ENCODE data around the gene DRC3.

DNA sequence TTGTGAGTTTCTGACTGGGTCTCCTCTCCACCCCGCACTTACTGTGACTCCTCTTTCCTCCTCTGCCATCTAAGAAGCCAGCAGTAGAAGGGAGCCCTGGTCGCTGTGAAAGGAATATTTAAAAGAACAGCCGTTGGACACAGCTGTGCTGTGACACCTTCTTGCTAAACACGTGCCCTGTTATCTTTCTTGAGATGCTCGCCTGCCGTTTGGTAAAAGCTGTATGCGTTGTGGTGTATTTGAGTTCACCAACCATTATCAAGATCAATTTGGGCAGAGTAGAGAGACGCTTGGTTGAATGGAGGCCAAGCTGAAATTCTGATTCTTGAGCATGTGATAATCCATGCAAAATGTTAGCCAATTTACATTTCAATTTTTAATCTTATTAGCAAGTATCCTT lies 70.3 kb downstream of the DRC3 start:
- TF ChIP-seq EP300 (IDR thresholded peaks at IDR 0.05), result no peak
- TF ChIP-seq, protein P1, sequence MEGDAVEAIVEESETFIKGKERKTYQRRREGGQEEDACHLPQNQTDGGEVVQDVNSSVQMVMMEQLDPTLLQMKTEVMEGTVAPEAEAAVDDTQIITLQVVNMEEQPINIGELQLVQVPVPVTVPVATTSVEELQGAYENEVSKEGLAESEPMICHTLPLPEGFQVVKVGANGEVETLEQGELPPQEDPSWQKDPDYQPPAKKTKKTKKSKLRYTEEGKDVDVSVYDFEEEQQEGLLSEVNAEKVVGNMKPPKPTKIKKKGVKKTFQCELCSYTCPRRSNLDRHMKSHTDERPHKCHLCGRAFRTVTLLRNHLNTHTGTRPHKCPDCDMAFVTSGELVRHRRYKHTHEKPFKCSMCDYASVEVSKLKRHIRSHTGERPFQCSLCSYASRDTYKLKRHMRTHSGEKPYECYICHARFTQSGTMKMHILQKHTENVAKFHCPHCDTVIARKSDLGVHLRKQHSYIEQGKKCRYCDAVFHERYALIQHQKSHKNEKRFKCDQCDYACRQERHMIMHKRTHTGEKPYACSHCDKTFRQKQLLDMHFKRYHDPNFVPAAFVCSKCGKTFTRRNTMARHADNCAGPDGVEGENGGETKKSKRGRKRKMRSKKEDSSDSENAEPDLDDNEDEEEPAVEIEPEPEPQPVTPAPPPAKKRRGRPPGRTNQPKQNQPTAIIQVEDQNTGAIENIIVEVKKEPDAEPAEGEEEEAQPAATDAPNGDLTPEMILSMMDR (IDR thresholded peaks at IDR 0.05), result no peak
- no peak for TF ChIP-seq POLR2A (IDR thresholded peaks at IDR 0.05)
